ENCODE measurements around the gene ERN1.
A peak's percentile ranks its signal among the peaks of the same experiment; 100 is the strongest.

The ERN1 gene

DNA sequence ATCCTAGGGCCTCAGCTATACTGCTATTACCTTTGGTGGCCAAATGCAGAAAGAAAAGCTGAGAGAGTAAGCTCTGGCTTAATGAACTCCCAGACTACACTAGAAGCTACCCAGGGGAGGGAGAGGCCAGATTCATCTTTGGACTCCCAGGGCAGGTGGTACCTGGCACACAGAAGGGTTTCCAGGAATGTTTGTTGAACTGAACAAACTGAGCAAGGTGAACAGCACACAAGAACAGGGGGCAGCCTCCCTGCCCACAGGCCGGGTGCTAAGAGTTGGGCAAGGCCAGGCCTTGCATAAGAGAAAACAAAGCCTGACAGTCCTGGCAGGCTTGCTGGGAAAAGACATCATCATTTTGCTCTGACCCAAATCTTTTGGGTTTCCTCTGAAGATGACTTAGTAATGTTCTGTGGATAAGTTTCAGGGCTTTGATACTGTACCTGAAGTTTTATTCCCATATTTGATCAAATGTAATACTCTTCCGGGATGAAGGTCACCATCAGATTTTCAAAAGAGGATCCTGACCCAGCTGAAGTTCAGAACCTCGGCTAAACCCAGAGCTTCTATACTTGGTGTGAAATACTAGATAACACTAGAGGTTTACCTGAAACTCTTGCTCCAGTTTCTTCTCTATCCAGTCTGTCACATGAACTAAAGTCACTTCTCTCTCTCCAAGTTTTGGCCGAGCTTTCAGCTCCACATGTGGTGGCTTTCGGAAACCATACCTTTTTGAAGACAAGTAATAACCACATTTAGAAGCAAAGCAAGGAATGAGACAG is 20.5 kb upstream of the ERN1 start:
- Histone ChIP-seq H3K27me3 (ENCODE audit: control insufficient read depth, insufficient read depth, low read length, poor library complexity, severe bottlenecking) (no peaks in the 10 kb centered on the region), H3K9me3 (ENCODE audit: control insufficient read depth, low read length) (no peaks in the 10 kb centered on the region), H3K27ac (ENCODE audit: insufficient read depth, low read depth, low read length, poor library complexity, severe bottlenecking) (no peak overlapping the region), H3K4me3 (ENCODE audit: insufficient read depth, low read depth, low read length) (no peak overlapping the region), H3K4me1 (ENCODE audit: control insufficient read depth, insufficient read depth, low read length) (peaks cover 8% of the 10 kb centered on the region), H3K36me3 (ENCODE audit: control insufficient read depth, insufficient read depth, low read length) (no peaks in the 10 kb centered on the region)
- WGBS, 2 experiments = 86 to 91% methylated on average over 5 of the region's 5 CpGs

DNA sequence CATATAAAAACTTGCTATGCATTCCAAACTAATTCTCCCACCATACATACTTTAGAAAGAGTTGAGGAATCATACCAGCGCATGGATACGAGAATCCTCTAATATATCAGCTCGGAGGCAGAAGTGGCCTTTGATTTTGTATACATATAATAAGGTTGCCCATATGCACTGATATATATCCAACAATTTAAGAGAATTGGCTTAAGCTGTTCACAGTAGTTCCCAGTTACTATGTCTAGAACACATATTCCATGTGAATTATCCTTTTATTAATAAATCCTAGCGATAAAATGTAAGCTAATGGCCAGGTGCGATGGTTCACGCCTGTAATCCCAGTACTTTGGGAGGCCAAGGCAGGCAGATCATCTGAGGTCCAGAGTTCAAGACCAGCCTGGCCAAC is 19.3 kb upstream of the ERN1 start:
- H3K9me3 ChIP-seq (ENCODE audit: control insufficient read depth, low read length) = no peaks in the 10 kb centered on the region
- H3K27me3 ChIP-seq (ENCODE audit: control insufficient read depth, insufficient read depth, low read length, poor library complexity, severe bottlenecking) = no peaks in the 10 kb centered on the region
- no peak overlapping the region for H3K4me3 ChIP-seq (ENCODE audit: insufficient read depth, low read depth, low read length)
- H3K4me1 ChIP-seq (ENCODE audit: control insufficient read depth, insufficient read depth, low read length) = no peaks in the 10 kb centered on the region
- 97 to 99% methylated on average over 3 to 6 of the region's 6 CpGs for WGBS, 2 experiments
- H3K36me3 ChIP-seq (ENCODE audit: control insufficient read depth, insufficient read depth, low read length) = no peaks in the 10 kb centered on the region
- no peak overlapping the region for H3K27ac ChIP-seq (ENCODE audit: insufficient read depth, low read depth, low read length, poor library complexity, severe bottlenecking)

DNA sequence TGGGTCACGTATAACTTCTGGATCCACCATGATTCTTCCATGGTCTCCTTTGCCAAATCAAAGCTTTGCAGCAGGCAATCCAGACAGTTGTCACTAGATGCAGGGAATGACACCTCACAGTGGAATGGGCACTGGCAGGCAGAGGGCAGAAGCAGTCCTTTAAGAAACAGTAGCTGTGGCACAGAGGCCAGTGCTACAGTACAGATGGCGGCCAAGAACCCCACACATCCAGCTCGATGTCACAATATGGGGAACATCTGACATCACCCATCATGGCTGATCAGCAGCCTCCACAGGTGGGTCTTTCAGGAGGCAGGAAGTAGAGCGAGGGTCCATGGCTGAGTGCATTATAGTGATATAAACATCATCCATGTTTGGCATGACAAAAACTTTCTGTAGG is 18.8 kb upstream of the ERN1 start:
- Histone ChIP-seq H3K27ac (ENCODE audit: insufficient read depth, low read depth, low read length, poor library complexity, severe bottlenecking) (no peak overlapping the region), H3K4me3 (ENCODE audit: insufficient read depth, low read depth, low read length) (no peak overlapping the region), H3K36me3 (ENCODE audit: control insufficient read depth, insufficient read depth, low read length) (no peaks in the 10 kb centered on the region), H3K4me1 (ENCODE audit: control insufficient read depth, insufficient read depth, low read length) (no peaks in the 10 kb centered on the region), H3K9me3 (ENCODE audit: control insufficient read depth, low read length) (no peaks in the 10 kb centered on the region), H3K27me3 (ENCODE audit: control insufficient read depth, insufficient read depth, low read length, poor library complexity, severe bottlenecking) (no peaks in the 10 kb centered on the region)
- WGBS, 2 experiments = 94 to 95% methylated on average over 4 of the region's 4 CpGs

DNA sequence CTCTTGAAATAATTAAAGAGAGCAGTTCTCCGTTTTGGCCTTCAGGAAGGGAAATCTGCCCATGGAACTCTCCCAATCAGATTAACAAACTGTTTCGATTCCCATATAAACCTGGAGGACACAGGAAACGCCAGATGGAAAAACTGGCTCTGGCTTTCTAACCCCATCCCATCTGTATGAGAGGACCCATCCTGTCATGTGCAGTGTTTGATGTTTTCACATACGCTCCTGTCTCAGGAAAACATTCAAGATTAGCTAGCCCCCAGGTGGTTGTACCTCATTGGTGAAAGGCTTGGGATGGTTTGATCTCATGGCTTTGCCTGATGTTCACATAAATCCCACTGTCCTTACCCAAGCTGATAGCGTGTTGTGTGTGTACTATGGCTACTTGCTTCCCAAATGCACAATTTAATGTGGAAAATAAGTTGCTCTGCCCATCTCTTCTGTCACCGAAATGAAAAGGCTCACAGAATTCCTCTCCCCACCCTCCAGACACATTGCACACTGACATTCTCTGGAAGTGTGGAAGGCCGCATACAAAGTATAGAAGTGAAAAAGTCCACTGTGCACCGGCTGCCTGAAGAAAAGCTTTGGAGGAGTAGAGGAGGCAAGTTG is 18.2 kb upstream of the ERN1 start:
- Histone ChIP-seq H3K27ac (ENCODE audit: insufficient read depth, low read depth, low read length, poor library complexity, severe bottlenecking) (no peak overlapping the region), H3K4me1 (ENCODE audit: control insufficient read depth, insufficient read depth, low read length) (no peaks in the 10 kb centered on the region), H3K4me3 (ENCODE audit: insufficient read depth, low read depth, low read length) (no peak overlapping the region), H3K27me3 (ENCODE audit: control insufficient read depth, insufficient read depth, low read length, poor library complexity, severe bottlenecking) (no peaks in the 10 kb centered on the region), H3K36me3 (ENCODE audit: control insufficient read depth, insufficient read depth, low read length) (no peaks in the 10 kb centered on the region), H3K9me3 (ENCODE audit: control insufficient read depth, low read length) (no peaks in the 10 kb centered on the region)
- WGBS, 2 experiments = 86 to 92% methylated on average over 8 of the region's 8 CpGs

DNA sequence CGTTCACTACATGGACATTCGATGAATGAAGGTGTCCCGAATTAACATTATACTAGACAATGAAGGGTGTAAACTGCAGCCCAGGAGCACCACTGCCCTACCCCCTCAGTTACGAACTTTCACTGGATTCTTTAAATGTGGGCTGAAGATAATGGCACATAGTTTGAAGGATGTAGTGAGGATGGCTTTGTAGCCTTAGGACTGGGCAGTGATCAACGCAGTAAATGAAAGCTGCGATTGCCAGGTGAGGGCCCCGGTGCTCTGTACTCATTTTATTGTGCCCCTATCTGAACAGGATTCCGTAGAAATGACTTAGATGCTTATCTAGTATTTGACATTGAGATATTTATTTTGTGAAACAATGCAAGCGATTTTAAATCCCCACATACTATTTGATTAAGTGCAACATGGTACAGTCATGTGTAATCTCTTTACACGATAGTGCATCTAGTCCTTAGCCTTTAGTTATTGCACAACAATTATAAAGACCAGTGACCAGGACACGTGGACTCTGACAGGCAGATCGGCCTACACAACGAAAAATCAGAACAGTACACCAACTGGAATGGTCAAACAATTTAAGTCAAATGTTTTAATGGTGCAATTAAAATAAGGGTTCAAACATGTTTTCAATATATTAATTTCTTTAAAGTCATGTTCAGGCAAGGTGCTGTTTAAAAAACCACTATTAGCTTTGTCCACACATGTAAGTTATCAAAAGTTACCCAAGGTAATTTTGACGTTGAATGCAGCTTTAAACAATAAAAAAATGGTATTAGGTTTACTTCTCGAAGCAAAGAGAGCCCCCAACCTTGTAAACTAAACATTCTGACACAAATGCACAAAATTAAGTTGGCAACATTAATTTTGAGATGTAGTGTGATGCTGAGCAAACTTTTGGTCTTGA is 17.4 kb upstream of the ERN1 start:
- Histone ChIP-seq H3K27ac (ENCODE audit: insufficient read depth, low read depth, low read length, poor library complexity, severe bottlenecking) (no peak overlapping the region), H3K27me3 (ENCODE audit: control insufficient read depth, insufficient read depth, low read length, poor library complexity, severe bottlenecking) (no peaks in the 10 kb centered on the region), H3K4me1 (ENCODE audit: control insufficient read depth, insufficient read depth, low read length) (no peaks in the 10 kb centered on the region), H3K4me3 (ENCODE audit: insufficient read depth, low read depth, low read length) (peak overlapping the region; percentile 88), H3K36me3 (ENCODE audit: control insufficient read depth, insufficient read depth, low read length) (no peaks in the 10 kb centered on the region), H3K9me3 (ENCODE audit: control insufficient read depth, low read length) (no peaks in the 10 kb centered on the region)
- 61 to 65% methylated on average over 12 to 15 of the region's 15 CpGs for WGBS, 2 experiments

DNA sequence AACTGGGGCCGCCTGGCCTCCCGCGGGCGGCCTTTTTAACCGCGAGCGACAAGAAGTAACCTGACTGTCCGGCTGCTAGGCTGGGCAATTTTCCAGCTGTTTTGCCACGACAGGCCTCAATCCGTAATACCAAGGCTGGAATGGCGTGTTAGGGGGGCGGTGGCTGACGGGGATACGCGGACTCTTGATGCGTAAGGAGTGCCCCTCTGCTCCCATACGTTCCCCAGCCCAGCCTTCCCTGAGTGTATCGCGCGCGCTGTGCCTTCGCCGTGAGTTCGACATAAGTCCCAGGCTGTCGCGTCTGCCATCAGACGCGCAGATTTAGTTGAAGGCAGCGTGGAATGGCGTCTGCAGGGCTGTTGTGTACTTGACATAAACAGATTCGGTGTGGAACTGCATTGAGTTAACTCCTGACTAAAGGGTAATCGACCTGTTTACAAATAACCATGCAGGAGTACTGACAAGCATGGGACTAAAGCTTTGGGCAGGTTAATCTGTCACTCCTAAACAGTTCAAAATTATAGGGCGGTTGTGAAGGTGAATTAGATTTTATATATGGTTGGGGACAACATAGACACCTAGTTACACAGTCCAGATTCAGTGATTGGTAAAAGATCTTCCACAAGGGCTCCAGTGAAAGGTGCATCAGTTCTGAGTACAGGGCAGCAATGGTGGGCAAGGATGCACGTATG is 16.6 kb upstream of the ERN1 start:
- Histone ChIP-seq H3K9me3 (ENCODE audit: control insufficient read depth, low read length) (no peaks in the 10 kb centered on the region), H3K4me1 (ENCODE audit: control insufficient read depth, insufficient read depth, low read length) (no peaks in the 10 kb centered on the region), H3K27me3 (ENCODE audit: control insufficient read depth, insufficient read depth, low read length, poor library complexity, severe bottlenecking) (no peaks in the 10 kb centered on the region), H3K4me3 (ENCODE audit: insufficient read depth, low read depth, low read length) (peak overlapping the region; percentile 88), H3K36me3 (ENCODE audit: control insufficient read depth, insufficient read depth, low read length) (no peaks in the 10 kb centered on the region), H3K27ac (ENCODE audit: insufficient read depth, low read depth, low read length, poor library complexity, severe bottlenecking) (peak overlapping the region; percentile 84)
- WGBS, 2 experiments = 2% methylated on average over 34 of the region's 34 CpGs

DNA sequence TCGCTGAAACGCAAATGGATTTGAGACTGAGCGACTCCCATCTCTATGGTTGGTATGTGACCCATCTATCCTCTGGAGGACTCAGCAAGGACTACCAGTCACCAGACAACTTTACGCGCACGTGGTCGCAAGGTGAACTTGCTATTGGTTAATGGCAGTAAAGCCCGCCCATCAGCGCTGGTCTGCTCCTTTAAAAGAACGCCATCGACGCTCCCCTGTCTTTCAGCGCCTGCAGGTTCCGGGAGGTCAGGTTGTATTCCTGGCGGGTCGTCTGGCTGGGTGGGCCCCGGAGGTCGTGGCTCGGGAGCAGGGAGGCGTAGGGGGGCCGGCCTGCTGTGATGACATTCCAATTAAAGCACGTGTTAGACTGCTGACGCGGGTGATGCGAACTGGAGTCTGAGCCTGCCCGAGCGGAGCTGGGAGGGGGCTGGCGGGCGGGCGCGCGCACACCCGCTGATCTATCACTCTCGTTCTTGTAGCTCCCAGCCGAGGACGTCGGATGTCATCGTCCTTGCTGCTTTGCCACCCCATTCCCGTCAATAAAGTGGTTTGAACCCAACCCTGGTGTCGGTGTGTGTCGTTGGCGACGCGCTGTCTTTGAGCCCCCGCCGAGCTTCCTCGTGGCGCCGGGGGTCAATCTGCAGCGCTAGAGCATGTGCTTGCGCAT is 15.9 kb upstream of the ERN1 start:
- Histone ChIP-seq H3K9me3 (ENCODE audit: control insufficient read depth, low read length) (no peaks in the 10 kb centered on the region), H3K27ac (ENCODE audit: insufficient read depth, low read depth, low read length, poor library complexity, severe bottlenecking) (peak overlapping the region; percentile 84), H3K27me3 (ENCODE audit: control insufficient read depth, insufficient read depth, low read length, poor library complexity, severe bottlenecking) (no peaks in the 10 kb centered on the region), H3K4me1 (ENCODE audit: control insufficient read depth, insufficient read depth, low read length) (no peaks in the 10 kb centered on the region), H3K4me3 (ENCODE audit: insufficient read depth, low read depth, low read length) (peak overlapping the region; percentile 88), H3K36me3 (ENCODE audit: control insufficient read depth, insufficient read depth, low read length) (no peaks in the 10 kb centered on the region)
- WGBS, 2 experiments = 0% methylated on average over 51 of the region's 51 CpGs

DNA sequence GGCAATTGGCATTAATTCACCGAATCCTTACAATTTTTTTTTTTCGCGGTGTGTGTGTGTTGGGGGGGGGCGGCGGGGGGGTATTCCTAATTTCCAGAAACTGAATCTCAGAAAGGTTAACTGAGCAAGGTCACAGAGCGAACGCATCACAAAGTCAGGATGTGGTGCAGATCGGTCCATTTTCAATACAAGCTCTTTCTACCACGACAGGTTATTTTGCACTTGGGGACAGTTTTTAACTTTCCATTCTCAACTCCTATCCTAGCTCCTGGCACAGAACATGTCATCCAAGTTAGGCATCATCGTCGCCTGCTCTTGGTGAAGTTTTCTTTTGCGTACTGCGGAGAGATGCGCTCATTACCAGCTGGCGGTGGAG is 15.4 kb upstream of the ERN1 start:
- peak overlapping the region; percentile 88 for H3K4me3 ChIP-seq (ENCODE audit: insufficient read depth, low read depth, low read length)
- WGBS, 2 experiments = 1 to 8% methylated on average over 10 to 12 of the region's 15 CpGs
- H3K27ac ChIP-seq (ENCODE audit: insufficient read depth, low read depth, low read length, poor library complexity, severe bottlenecking) = peak overlapping the region; percentile 38
- no peaks in the 10 kb centered on the region for H3K9me3 ChIP-seq (ENCODE audit: control insufficient read depth, low read length)
- H3K4me1 ChIP-seq (ENCODE audit: control insufficient read depth, insufficient read depth, low read length) = no peaks in the 10 kb centered on the region
- no peaks in the 10 kb centered on the region for H3K27me3 ChIP-seq (ENCODE audit: control insufficient read depth, insufficient read depth, low read length, poor library complexity, severe bottlenecking)
- no peaks in the 10 kb centered on the region for H3K36me3 ChIP-seq (ENCODE audit: control insufficient read depth, insufficient read depth, low read length)

DNA sequence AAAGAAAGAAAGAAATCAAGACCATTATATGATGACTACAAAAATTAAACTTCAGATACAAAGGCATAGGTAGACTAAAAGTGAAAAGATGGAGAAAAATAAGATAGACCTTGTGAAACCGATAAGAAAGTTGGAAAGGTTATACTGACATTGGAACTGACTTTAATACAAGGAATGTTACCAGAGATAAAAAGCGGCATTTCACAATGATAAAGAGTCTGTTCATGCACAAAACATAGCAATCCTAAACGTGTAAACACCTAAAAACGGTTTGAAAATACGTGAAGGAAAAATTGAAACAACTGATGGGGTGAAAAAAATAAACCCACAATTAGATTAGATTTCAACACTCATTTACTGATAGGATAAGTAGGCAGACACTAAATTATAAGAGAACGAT is 9.6 kb upstream of the ERN1 start:
- Histone ChIP-seq H3K9me3 (ENCODE audit: control insufficient read depth, low read length) (no peaks in the 10 kb centered on the region), H3K27ac (ENCODE audit: insufficient read depth, low read depth, low read length, poor library complexity, severe bottlenecking) (no peak overlapping the region), H3K27me3 (ENCODE audit: control insufficient read depth, insufficient read depth, low read length, poor library complexity, severe bottlenecking) (no peaks in the 10 kb centered on the region), H3K4me3 (ENCODE audit: insufficient read depth, low read depth, low read length) (no peak overlapping the region), H3K4me1 (ENCODE audit: control insufficient read depth, insufficient read depth, low read length) (no peaks in the 10 kb centered on the region), H3K36me3 (ENCODE audit: control insufficient read depth, insufficient read depth, low read length) (no peaks in the 10 kb centered on the region)
- 90 to 91% methylated on average over 3 to 5 of the region's 6 CpGs for WGBS, 2 experiments
